G401 (cell line): ENCODE data around the gene COL4A3. TPM values are rescaled to one million over a fixed set of nuclear protein-coding genes. Genes with fewer than 3 reads are reported as not detected.

Experiments used
- DNase-seq: peaks from one replicate; pipeline ENCODE4 v3.0.0-alpha.2; 2015; ENCODE audit warnings: low spot score
- in situ Hi-C: cut with HindIII; loops from 2 replicates; pipeline ENCODE4 v1.10.0; 2016; ENCODE audit warnings: low sequenced_read_pairs, mixed read lengths
- total RNA-seq: library from RNA; depleted of rRNA; stranded (reverse); fragments of >200 nt; shearing (Covaris generic); gene quantifications from 2 replicates; pipeline ENCODE4 v1.2.3, GENCODE V29; 2014

COL4A3 gene
- total RNA-seq, 1 experiment from 2014 or later: 3.0 TPM

DNA sequence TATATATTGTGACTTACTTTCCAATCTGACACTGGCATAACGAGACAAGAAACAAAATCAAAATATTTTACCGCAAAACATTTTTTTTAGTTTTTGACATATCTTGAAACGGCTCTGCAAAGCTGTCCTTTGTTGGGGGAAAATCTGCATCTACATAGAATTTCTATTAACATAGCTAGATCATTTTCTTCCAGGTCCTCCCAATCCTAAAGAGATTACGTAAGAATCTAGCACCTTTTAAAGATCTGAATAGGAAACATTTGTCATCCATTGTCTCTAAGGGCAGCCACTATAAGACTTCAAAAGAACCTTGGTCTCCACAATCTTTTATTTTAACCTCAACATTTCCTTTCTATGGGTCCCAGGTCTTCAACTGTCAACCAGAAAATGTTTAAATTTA is 159.4 kb downstream of the COL4A3 start:
- DNase-seq: no peak
- in situ Hi-C loops: no loop called here

DNA sequence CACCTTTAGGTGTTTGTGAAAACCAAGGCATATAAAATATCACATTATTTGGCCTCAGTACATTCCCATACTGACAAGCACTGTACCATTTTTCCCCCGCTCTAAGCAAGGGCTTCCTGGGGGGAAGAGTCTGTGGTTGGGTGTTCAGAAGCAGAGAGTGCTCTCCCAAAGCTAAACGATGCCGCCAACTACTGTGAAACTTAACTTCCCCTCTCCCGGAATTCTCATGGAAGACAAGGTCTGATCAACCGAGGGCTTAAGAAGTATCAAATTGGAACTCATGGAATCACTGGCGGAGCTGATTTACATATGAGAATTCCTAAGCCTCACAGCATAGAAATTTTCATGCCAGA is 160.2 kb downstream of the COL4A3 start:
- DNase-seq: no peak
- in situ Hi-C loops: no loop called here

DNA sequence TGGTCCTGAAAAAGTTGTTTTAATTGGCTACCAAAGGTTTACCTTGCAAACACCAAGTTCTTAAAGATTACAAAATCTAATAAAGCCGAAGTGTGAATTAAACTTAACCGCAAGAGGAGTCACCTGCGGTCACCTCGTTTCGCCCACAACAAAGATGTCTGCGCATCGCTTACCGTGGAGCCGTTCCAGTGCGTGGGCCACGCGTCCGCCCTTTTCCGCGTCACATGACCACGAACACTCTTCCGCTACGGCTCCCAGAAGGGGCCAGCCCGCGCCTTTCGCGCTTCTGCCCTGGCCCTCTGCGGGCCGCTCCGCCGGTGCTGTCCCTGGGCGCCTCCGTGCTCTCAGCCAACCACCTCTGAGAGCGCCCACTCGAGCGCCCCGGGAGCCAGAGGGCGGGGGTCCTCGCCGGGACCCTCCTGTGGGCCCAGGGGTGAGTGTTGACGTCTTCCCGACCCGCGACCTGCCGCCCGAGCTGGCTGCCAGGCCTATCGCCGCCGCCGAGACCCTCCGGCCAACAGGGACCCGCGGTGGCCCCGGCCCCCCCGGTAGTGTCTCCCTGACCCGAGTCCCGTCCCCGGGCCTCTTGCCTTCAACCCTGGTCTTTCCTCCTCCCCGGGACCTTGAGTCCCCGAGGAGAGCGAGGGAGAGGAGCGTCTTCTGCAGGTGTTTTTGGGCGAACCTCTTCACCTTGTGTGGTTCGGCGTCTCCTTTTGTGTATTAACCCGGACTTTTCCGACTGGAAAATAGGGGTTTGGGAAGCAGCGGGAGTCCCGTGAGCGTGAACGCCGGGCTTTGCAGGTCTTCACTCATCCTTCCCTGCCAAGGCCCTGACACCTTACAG is 160.8 kb downstream of the COL4A3 start, which contains the start of gene MFF:
Gene MFF (plus strand): TSS at position 257 of the 844 bp plus-strand sequence. CDS start 5,415 bp downstream, outside the sequence.
- peak; percentile 90 for DNase-seq
- in situ Hi-C loops: no loop called here

DNA sequence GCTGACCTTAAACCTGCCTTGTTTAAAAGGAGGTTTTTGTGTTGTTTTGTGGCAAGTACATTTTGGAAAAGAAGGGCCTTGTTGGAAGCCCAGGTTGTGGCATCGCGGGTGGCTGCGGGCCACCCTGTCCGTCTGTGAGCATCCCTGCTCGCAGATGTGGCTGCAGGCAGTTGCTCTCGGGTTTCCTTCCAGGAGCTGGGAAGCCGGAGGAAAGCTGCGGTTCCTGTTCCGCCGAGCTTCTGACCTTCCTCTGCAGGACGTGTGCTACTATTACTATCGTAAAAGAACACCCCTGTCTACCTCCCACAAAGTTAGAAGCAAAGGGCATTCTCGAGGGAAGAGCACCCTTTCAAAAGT is 161.4 kb downstream of the COL4A3 start:
- peak; percentile 51 for DNase-seq
- in situ Hi-C loops: no loop called here

DNA sequence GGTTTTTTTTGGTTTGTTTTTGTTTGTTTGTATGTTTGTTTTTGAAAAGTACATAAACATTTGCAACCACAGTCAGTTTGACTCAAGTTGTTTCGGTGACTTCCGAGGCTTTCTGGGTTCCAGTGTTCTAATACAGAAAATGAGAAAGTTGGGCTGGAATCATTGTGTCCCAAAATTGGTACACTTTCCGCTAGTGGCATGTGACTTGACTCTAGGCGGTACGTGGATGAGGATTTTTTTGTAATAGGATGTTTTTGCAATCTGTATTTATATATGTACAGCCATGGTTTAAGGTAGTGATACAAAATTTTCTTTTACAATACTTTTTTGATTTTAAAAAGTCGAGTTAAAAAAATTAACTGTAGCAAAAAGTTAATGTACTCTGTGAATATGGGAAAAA is 162.4 kb downstream of the COL4A3 start:
- DNase-seq: no peak
- in situ Hi-C loops: no loop called here

DNA sequence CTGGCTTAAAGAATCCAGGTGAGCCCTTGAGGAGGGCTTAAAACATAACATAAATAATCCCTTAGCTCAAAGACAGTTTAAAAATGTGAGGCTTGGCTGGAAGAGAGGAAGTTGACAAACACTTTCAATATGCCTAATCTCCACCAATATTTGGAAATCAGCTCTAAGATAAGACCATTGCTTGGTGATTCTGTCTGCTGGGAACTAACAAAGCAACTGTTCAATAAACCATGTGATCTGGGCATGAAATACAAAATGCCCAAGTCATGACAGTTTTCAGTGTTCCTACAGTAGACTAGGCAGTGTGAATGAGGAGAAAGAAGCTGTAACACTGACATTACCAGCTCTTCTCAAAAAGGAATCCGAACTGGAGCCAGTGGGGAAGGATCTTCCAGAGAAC is 171.3 kb downstream of the COL4A3 start:
- DNase-seq: no peak
- in situ Hi-C loops: no loop called here

DNA sequence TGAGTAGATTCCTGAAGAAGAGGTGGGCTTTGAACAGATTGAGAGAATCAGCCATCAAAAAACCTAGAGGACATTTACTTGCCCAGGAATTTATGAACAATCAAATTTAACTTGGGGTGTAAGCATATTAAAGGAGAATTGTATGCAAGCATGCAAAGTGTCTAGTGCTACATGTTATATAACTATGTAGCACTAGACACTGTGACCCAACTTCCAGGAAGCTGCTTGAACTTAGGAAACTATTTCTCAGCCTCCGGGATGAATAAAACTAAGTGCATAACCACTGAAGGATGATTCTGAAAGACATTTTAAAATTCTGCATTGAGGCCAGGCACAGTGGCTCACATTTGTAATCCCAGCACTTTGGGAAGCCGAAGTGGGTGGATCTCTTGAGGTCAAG is 173.0 kb downstream of the COL4A3 start:
- in situ Hi-C loops: no loop called here
- DNase-seq: no peak

DNA sequence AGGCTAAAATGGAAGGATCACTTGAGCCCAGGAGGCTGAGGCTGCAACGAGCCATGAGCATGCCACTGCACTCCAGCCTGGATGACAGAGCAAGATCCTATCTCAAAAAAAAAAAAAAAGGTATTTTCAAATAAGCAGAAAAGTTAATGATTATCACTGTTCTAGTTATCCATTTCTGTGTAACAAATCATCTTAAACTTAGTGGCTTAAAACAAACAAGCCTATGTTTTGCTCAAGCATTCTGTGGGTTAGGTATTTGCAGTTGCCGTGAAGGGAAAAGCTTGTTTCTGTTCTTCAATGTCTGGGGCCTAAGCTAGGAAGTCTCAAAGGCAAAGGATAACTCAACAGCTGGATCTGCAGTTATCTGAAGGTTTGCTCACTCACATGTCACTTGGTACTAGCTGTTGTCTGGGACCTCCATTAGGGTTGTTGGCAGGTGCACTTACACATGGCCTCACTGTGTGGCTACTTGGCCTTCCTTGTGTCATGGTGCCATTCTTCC is 174.7 kb downstream of the COL4A3 start:
- DNase-seq: no peak
- in situ Hi-C loops: no loop called here

DNA sequence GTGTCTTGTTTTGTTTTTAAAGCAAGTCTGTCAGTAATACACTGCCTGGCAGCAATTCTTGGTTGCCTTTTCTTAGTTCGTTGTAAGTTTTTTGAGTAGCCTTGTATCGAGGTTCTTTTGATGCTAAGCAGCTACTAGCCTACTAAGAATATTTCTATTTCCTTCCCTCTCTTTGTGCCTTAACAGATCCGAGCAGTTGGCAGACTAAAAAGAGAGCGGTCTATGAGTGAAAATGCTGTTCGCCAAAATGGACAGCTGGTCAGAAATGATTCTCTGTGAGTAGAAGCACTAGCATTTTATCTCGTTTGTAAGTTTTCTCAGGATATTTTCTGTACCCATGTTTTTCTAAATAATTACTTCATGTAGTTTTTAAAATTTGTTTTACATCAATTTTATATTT is 175.7 kb downstream of the COL4A3 start:
- peak; percentile 73 for DNase-seq
- in situ Hi-C loops: no loop called here

DNA sequence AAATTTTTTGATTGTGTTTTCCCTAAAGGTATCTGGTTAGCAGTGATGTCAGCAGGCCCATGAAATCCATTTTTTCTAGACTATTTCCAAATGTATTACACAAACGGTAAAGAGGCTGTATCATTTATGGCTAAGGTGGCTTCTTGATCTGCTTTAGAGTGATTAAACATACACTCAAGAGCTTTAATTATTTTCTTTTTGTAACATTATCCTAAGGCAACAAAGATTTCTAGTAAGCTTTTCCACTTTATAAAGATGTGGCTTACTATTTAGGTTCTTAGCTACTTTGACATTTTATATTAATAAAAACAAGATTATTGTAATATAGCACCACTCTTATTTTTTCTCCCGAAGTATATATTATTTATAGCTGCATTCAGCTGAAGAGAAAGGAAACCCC is 177.1 kb downstream of the COL4A3 start:
- in situ Hi-C loops: no loop called here
- no peak for DNase-seq

DNA sequence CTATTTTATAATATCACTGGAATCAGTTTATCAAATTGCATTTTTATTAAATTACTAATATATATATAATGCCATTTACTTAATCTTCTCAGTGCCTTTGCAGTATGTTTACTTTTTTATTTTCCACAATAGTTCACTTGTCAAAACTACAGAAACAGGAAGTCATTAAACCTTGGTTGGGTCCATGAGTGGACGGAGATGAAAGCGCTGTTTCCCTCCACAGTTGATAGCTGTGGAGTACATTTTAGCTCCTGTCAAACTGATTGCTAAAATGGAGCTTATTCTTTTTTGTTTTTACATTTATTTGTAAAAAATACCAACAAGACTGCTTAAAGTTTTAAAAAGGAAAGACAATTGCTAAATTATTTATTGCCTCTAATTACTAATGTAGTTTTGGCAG is 179.8 kb downstream of the COL4A3 start:
- in situ Hi-C loops: no loop called here
- DNase-seq: no peak

DNA sequence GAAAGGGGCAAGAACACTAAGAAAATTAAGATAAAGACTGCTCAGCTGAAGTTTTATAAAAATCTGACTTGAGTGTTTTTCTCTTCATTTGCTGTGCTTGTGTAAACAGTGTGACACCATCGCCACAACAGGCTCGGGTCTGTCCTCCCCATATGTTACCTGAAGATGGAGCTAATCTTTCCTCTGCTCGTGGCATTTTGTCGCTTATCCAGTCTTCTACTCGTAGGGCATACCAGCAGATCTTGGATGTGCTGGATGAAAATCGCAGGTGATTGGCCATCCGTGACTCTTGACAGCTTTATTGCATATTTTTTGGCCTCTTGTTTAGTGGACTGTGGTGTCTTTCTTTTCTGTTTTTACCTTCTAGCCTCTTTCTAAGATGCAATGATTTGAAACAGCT is 182.7 kb downstream of the COL4A3 start:
- peak; percentile 12 for DNase-seq
- in situ Hi-C loops: no loop called here

DNA sequence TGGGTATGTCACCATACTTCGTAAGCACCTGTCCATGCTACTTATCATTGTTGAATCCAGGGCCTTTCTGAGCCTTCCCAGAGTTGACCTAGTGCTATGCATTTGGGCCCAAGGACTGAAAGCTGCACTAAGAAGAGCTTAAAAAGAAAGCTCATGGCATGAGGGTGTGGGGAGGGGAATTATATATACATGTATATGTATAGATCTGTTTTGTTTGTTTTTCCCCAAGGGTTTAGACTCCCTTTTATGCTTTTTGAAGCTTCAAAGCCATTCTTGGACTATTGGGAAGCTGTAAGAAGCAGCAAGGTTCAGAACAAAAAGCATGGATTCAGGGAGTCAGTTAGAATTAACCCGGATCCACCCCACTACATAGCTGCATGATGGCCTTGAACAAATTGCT is 183.9 kb downstream of the COL4A3 start:
- in situ Hi-C loops: no loop called here
- DNase-seq: no peak

DNA sequence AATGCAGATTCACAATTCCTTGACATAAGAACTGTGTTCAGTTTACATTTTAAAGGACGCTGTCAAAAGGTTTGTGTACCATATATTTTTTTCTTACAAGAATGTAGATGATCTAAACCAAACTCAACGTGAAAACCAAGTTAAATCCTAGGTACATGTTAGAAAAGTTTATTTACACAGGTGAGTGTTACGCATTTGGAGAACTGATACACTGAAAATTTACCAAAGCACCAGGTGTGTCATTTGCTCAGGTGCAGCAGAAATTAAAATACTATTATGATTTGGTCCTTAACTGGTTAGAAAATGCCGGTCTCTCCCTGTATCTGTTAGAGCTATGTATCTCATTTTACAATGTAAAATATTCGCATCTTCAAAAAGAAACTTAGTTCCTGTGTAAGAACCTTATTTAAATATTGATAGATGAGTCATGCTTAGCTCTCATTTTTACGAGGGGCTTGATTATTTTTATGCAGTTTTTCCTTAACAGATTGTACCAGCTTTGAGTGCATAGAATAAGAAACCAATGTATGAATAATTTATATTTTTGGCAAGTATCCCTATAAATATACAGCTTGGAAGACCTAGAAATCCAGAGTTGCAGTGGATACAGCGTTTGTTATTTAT is 185.7 kb downstream of the COL4A3 start:
- in situ Hi-C loops: no loop called here
- no peak for DNase-seq

DNA sequence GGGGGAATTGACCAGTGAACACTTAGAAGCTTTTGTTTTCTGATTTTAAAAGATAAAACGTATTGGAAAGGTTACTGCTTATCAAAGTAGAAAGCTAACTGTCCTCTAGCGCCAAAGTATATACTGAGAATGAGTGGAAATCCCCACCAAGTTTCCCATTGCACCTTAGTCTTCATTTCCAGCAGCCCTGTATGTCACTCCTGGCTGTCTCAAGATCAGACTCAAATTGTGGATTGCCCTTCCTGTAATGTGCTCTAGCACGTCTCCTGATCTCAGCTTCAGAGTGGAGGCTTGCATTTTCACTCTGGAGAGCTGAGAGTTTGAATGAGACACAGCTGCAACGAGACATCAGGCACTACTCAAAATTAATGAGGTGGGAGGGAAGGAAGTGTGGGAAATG is 187.2 kb downstream of the COL4A3 start:
- no peak for DNase-seq
- in situ Hi-C loops: no loop called here

DNA sequence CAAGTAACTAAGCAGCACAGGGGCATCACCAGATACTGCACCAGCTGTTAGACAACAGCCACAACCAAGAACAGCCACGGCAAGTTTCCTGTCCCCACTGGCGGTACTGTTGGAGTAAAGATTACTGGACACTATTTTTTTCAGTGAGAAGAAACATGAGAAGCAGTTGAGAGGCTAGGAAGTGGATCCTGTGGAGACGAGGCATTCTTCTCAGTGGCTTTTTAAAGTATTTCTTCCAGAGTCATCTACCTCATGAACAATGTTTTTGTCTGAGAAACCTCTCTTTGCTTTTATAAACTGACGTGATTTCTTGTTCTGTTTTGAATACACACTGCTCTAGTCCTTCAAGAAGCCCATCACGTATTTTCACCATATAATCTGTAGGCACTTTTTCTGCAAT is 195.9 kb downstream of the COL4A3 start:
- in situ Hi-C loops: no loop called here
- DNase-seq: no peak

DNA sequence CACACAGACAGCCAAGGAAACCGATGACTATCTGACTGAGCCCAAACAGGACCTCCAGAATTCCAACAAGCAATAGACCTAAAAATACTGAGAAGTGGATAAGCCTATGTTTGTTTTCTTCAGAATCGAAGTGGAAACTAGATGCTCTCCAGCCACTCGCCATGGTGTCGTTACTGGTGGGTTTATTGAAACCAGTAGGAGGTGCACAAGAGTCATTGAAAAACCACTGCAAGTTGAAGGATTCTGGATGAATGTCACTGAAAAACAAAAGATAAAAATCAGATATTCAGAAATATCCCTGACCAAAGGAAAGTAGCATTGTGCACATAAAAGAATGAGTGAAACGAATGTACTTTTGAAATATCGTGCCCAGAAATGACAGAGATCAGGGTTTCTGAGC is 199.3 kb downstream of the COL4A3 start:
- in situ Hi-C loops: no loop called here
- DNase-seq: no peak
